A549 (cell line): Measurements from ENCODE around the gene POLR2I. TPM values are rescaled to one million over a fixed set of nuclear protein-coding genes. Genes with fewer than 3 reads are reported as not detected.

Experiments
- ATAC-seq, 2 experiments: fragments of 200-7000 bp in 1 of 2; fragments of >200 bp in 1 of 2; cut with Nextera tagmentation in 1 of 2; cut with Tn5 transposase in 1 of 2; 3 replicates each; pipeline versions ENCODE4 v1.8.0 to v1.9.1; 2018 to 2020; ENCODE audit warnings: mild to moderate bottlenecking in 1 of 2, moderate library complexity in 1 of 2
- CTCF ChIA-PET: fragments of 300-600 bp; sonication (Branson Sonifier 250); formaldehyde crosslinking; extraction: SDS; loops from one replicate; lab custom pipeline; 2021; ENCODE audit warnings: antibody characterized with exemption, inconsistent platforms; lab: Yijun Ruan, JAX
- POLR2A ChIA-PET: fragments of 350-600 bp; formaldehyde crosslinking; extraction: SDS; loops from one replicate; lab custom pipeline; 2021; ENCODE audit warnings: antibody characterized with exemption, inconsistent platforms; lab: Yijun Ruan, JAX
- DNase-seq, 2 experiments: peaks; one replicate each; pipeline versions ENCODE4 v3.0.0 to v3.0.0-alpha.2; 2011 to 2016; ENCODE audit warnings: low read depth in 1 of 2, low spot score in 1 of 2
- FAIRE-seq: peaks from 2 replicates; lab custom pipeline; 2011; peaks lifted over from hg19 to GRCh38; lab: Jason Lieb, UNC
- H3K27ac ChIP-seq, 2 experiments: fragments of >200 bp; sonication (Bioruptor Twin); formaldehyde crosslinking; 3 replicates each; pipeline ENCODE4 v1.5.1; 2016 to 2017
- H3K4me1 ChIP-seq: fragments of >200 bp; sonication (Bioruptor Twin); formaldehyde crosslinking; 3 replicates; pipeline ENCODE4 v1.6.1; 2016
- H3K4me2 ChIP-seq: fragments of >200 bp; sonication (Bioruptor Twin); formaldehyde crosslinking; 3 replicates; pipeline ENCODE4 v1.6.1; 2016
- H3K4me3 ChIP-seq: fragments of >200 bp; sonication (Bioruptor Twin); formaldehyde crosslinking; 3 replicates; pipeline ENCODE4 v1.5.1; 2016
- H3K9me3 ChIP-seq: fragments of >200 bp; sonication (Bioruptor Twin); formaldehyde crosslinking; 3 replicates; pipeline ENCODE4 v1.6.1; 2016
- ATOH8 ChIP-seq: fragments of 250-450 bp; sonication (Bioruptor Pico); IDR thresholded peaks from 2 replicates; pipeline ENCODE4 v1.5.0; 2020; ENCODE audit warnings: low read depth, mild to moderate bottlenecking, moderate library complexity
- BCL3 ChIP-seq: fragments of >200 bp; sonication (Bioruptor Twin); formaldehyde crosslinking; IDR thresholded peaks from 3 replicates; pipeline ENCODE4 v1.6.1; 2016
- CBX2 ChIP-seq: fragments of 200-600 bp; sonication (generic); IDR thresholded peaks from 2 replicates; pipeline ENCODE4 v1.6.1; 2016; ENCODE audit warnings: low read depth, mild to moderate bottlenecking, borderline replicate concordance
- CHD2 ChIP-seq: fragments of 150-350 bp; IDR thresholded peaks from 2 replicates; pipeline ENCODE4 v1.6.1; 2014; ENCODE audit warnings: low read length; ENCODE audit not compliant: partially characterized antibody
- CHD4 ChIP-seq: fragments of 200-600 bp; sonication (generic); IDR thresholded peaks from 2 replicates; pipeline ENCODE4 v1.6.1; 2016; ENCODE audit warnings: antibody characterized with exemption, mild to moderate bottlenecking, borderline replicate concordance
- CTCF ChIP-seq: fragments of >200 bp; sonication (Bioruptor Twin); formaldehyde crosslinking; IDR thresholded peaks from 3 replicates; pipeline ENCODE4 v1.5.1; 2016
- E2F6 ChIP-seq: IDR thresholded peaks from 2 replicates; pipeline ENCODE4 v1.6.1; 2012; ENCODE audit warnings: low read depth, borderline replicate concordance
- EHMT2 ChIP-seq: fragments of 200-600 bp; sonication (generic); IDR thresholded peaks from 2 replicates; pipeline ENCODE4 v1.6.1; 2016; ENCODE audit warnings: antibody characterized with exemption, low read depth, mild to moderate bottlenecking, moderate library complexity
- EP300 ChIP-seq, 2 experiments: fragments of >200 bp; sonication (Bioruptor Twin); formaldehyde crosslinking; IDR thresholded peaks; 2 replicates in 1 of 2; 3 replicates in 1 of 2; pipeline ENCODE4 v1.6.1; 2016 to 2017
- FOSB ChIP-seq: fragments of 250-450 bp; sonication (Bioruptor Pico); IDR thresholded peaks from 2 replicates; pipeline ENCODE4 v1.5.0; 2020; ENCODE audit warnings: mild to moderate bottlenecking, moderate library complexity
- HDAC2 ChIP-seq: fragments of 200-600 bp; sonication (generic); IDR thresholded peaks from 2 replicates; pipeline ENCODE4 v1.6.1; 2016
- HMGXB4 ChIP-seq: fragments of 250-450 bp; sonication (Bioruptor Pico); IDR thresholded peaks from 2 replicates; pipeline ENCODE4 v1.5.0; 2021; ENCODE audit warnings: mild to moderate bottlenecking, moderate library complexity, borderline replicate concordance
- MAZ ChIP-seq: fragments of 150-350 bp; IDR thresholded peaks from 2 replicates; pipeline ENCODE4 v1.6.1; 2014; ENCODE audit warnings: antibody characterized with exemption, low read depth, low read length, borderline replicate concordance
- MYC ChIP-seq: IDR thresholded peaks from 2 replicates; pipeline ENCODE4 v1.6.1; 2012; ENCODE audit warnings: mild to moderate bottlenecking, inconsistent platforms, low read length, improper control_type of control experiment, borderline replicate concordance
- POLR2AphosphoS2 ChIP-seq: conservative IDR thresholded peaks from 2 replicates; pipeline ENCODE4 v1.6.1; 2012; ENCODE audit warnings: low read length, improper control_type of control experiment, inconsistent platforms
- RFX5 ChIP-seq: fragments of 450-650 bp; IDR thresholded peaks from 2 replicates; pipeline ENCODE4 v1.7.1; 2014; ENCODE audit warnings: antibody characterized with exemption, mild to moderate bottlenecking, moderate library complexity
- ZC3H11A ChIP-seq: fragments of 450-650 bp; IDR thresholded peaks from 2 replicates; pipeline ENCODE4 v1.6.1; 2014; ENCODE audit warnings: antibody characterized with exemption, mild to moderate bottlenecking
- ZSCAN20 ChIP-seq: fragments of 250-450 bp; sonication (Bioruptor Pico); IDR thresholded peaks from 2 replicates; pipeline ENCODE4 v1.8.0; 2022; ENCODE audit warnings: mild to moderate bottlenecking, moderate library complexity
- WGBS: methylation state at CpG from one replicate; pipeline ENCODE4 v1.1.6; 2017; ENCODE audit errors: missing lambda C conversion rate; 5-methylcytosine and 5-hydroxymethylcytosine counted together
- polyA plus RNA-seq, 4 experiments: library from polyadenylated mRNA; depleted of rRNA in 3 of 4; stranded (reverse); fragments of >200 nt; fragmentation: RNase III in 1 of 4; extraction: RNeasy Plus Mini Kit Qiagen cat#74134 plus additional on column Dnase treatment in 1 of 4; gene quantifications; 2 replicates in 3 of 4; 3 replicates in 1 of 4; pipeline ENCODE4 v1.2.3, GENCODE V29; 2011 to 2017

POLR2I gene
- polyA plus RNA-seq, 2 of the 4 experiments (the other 2 are of a cell fraction) = 123 to 277 TPM

GRCh38 chr19:36108684-36109083, 6.0 kb downstream of the POLR2I start:
- Histone ChIP-seq H3K9me3 (no peaks in the 10 kb centered on the region), H3K4me1 (peaks cover 13% of the 10 kb centered on the region), H3K27ac (no peak overlapping the region), H3K4me3 (no peak overlapping the region), H3K4me2 (no peak overlapping the region)
- TF ChIP-seq ZSCAN20 (CRISPR knock-in tag) = no peak
- TF ChIP-seq EHMT2 = no peak
- TF ChIP-seq CHD2 = no peak
- FAIRE-seq (no peak), DNase-seq (no peak), ATAC-seq (no peak)
- WGBS = 92% methylated on average over 3 of the region's 3 CpGs
- ChIA-PET CTCF (interaction anchor here (1.5 to 15.7 kb wide), 4 partner anchors 9 to 134 kb away, joined by 3 to 157 read pairs (median 18); partner anchors contain the start of genes THAP8 and WDR62), POLR2A (no interaction called here)

GRCh38 chr19:36106991-36107390, 7.7 kb downstream of the POLR2I start:
- H3K4me1 ChIP-seq = peaks cover 5% of the 10 kb centered on the region; the same call in 2 of the 3 replicates
- no peak for DNase-seq
- 88% methylated on average over 5 of the region's 5 CpGs for WGBS
- no peak for ATAC-seq
- H3K27ac ChIP-seq = no peak overlapping the region
- CTCF ChIA-PET = interaction anchor here (0.7 to 15.7 kb wide), 7 partner anchors 12 to 267 kb away, joined by 3 to 157 read pairs (median 4); partner anchors contain the start of genes CAPNS1, THAP8 and WDR62
- H3K4me3 ChIP-seq = no peak overlapping the region
- POLR2A ChIA-PET = interaction anchor here (0.9 to 6.3 kb wide), 2 partner anchors 8 to 36 kb away, joined by 3 to 52 read pairs; partner anchors contain the start of genes POLR2I and TBCB
- FAIRE-seq = peak; percentile 39
- H3K4me2 ChIP-seq = no peak overlapping the region
- H3K9me3 ChIP-seq = no peaks in the 10 kb centered on the region
- TF ChIP-seq CTCF = no peak
- no peak for TF ChIP-seq ZC3H11A
- TF ChIP-seq MYC = no peak
- 0 out of 2 replicates have a peak, but pooled peaks have one; percentile 21 for TF ChIP-seq ATOH8 (CRISPR knock-in tag)

GRCh38 chr19:36106441-36106840, 8.2 kb downstream of the POLR2I start:
- no peak for ATAC-seq

More at GRCh38 chr19:36106441-36106840, 8.2 kb downstream of the POLR2I start:
- Histone ChIP-seq H3K4me2 (no peak overlapping the region), H3K9me3 (no peaks in the 10 kb centered on the region), H3K27ac (no peak overlapping the region), H3K4me1 (peaks cover 5% of the 10 kb centered on the region; the same call in 2 of the 3 replicates), H3K4me3 (no peak overlapping the region)
- CTCF ChIA-PET = interaction anchor here (0.6 to 15.7 kb wide), 8 partner anchors 11 to 295 kb away, joined by 3 to 157 read pairs (median 4); partner anchors contain the start of genes CAPNS1, THAP8 and WDR62
- POLR2A ChIA-PET = interaction anchor here (0.6 to 6.3 kb wide), 3 partner anchors 9 to 825 kb away, joined by 3 to 52 read pairs (median 4); partner anchors contain the start of genes ALKBH6, POLR2I and TBCB
- no peak for TF ChIP-seq FOSB
- TF ChIP-seq RFX5 = no peak
- no peak for TF ChIP-seq CBX2
- no peak for TF ChIP-seq HDAC2
- TF ChIP-seq MAZ = no peak
- no peak for TF ChIP-seq BCL3
- no peak for TF ChIP-seq POLR2AphosphoS2
- TF ChIP-seq EP300 (IDR thresholded peaks at IDR 0.05) = no peak
- no peak for TF ChIP-seq ATOH8 (CRISPR knock-in tag)
- no peak for TF ChIP-seq CHD4
- no peak for TF ChIP-seq E2F6
- no peak for TF ChIP-seq HMGXB4 (CRISPR knock-in tag)
- DNase-seq (no peak), FAIRE-seq (no peak)
- 91% methylated on average over 6 of the region's 6 CpGs for WGBS
